Gastroesophageal sphincter (tissue), 4 donors: ENCODE results near the gene TENM3. TPM values are rescaled to one million over a fixed set of nuclear protein-coding genes. Genes with fewer than 3 reads are reported as not detected.

ENCODE experiments used
- ATAC-seq: fragments of 150-250 bp; one replicate; pipeline ENCODE4 v1.9.1; 2016; ENCODE audit warnings: mild to moderate bottlenecking, moderate library complexity
- H3K27ac ChIP-seq, 4 donors: fragments of 200-600 bp; sonication (generic) in 3 of 4; 1 replicate in 3 of 4; 2 replicates in 1 of 4; pipeline ENCODE4 v1.5.1; 2016 to 2019
- H3K27me3 ChIP-seq: fragments of 200-600 bp; sonication (generic); one replicate; pipeline ENCODE4 v1.5.1; 2019
- H3K36me3 ChIP-seq, 2 donors: fragments of 200-600 bp; sonication (generic); one replicate each; pipeline ENCODE4 v1.5.1; 2019; ENCODE audit warnings: control low read depth in 1 of 2
- H3K4me1 ChIP-seq, 3 donors: fragments of 200-600 bp; sonication (generic); 1 replicate in 2 of 3; 2 replicates in 1 of 3; pipeline ENCODE4 v1.5.1; 2016 to 2019; ENCODE audit warnings: control low read depth in 2 of 3
- H3K4me3 ChIP-seq, 2 donors: fragments of 200-600 bp; sonication (generic); one replicate each; pipeline ENCODE4 v1.5.1; 2019; ENCODE audit warnings: mild to moderate bottlenecking in 1 of 2, moderate library complexity in 1 of 2
- H3K9me3 ChIP-seq, 3 donors: fragments of 200-600 bp; sonication (generic); one replicate each; pipeline ENCODE4 v1.5.1; 2017 to 2019; ENCODE audit warnings: control low read depth in 2 of 3
- EP300 ChIP-seq: sonication (generic); formaldehyde crosslinking; IDR thresholded peaks from one replicate; pipeline ENCODE4 v1.6.1; 2017; ENCODE audit warnings: antibody characterized with exemption, mild to moderate bottlenecking
- POLR2A ChIP-seq, 2 donors: fragments of 450-650 bp; IDR thresholded peaks; one replicate each; pipeline ENCODE4 v1.6.1; 2017; ENCODE audit warnings: antibody characterized with exemption in 2 of 2, mild to moderate bottlenecking in 2 of 2, moderate library complexity in 1 of 2
- POLR2AphosphoS5 ChIP-seq: sonication (generic); formaldehyde crosslinking; IDR thresholded peaks from one replicate; pipeline ENCODE4 v1.6.1; 2017; ENCODE audit warnings: antibody characterized with exemption
- WGBS, 2 donors: methylation state at CpG; one replicate each; pipeline ENCODE4 v1.1.5; 2018; ENCODE audit warnings: low coverage in 1 of 2; 5-methylcytosine and 5-hydroxymethylcytosine counted together
- total RNA-seq, 4 donors: library from RNA; depleted of rRNA; stranded (reverse); fragments of >200 nt; gene quantifications; one replicate each; pipeline ENCODE4 v1.1.0, GENCODE V29; 2016
- TF ChIP-seq, protein P1 (sequence below), 4 experiments: fragments of 200-600 bp in 2 of 4; fragments of 450-650 bp in 2 of 4; sonication (generic) in 1 of 4; IDR thresholded peaks; one replicate each; pipeline ENCODE4 v1.5.1; 2017 to 2019; ENCODE audit warnings: antibody characterized with exemption in 4 of 4, mild to moderate bottlenecking in 2 of 4, moderate library complexity in 2 of 4

TENM3 gene
- total RNA-seq, 4 donors from 2014 or later, result 8.2 to 39.9 (median 15.8) TPM

DNA sequence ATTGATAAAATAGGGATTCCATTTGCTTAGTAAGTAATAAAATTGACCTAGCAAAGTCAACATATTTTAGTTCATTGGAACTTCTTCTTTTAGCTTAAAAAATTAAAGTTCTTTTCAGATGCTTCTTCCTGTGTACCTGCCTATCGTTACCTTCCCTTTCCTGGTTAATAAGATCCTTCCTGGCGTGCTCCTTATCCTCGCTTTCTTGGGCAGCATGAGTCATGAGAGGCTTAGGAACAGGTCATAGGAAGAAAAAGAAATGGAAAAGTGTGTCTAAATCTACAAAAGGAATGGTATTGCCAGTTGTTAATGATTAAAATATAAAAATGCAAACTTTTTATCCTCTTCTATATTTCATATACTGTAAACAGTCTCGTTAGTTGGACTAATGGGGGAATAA lies 503.7 kb downstream of the TENM3 start:
- no peak for ATAC-seq
- H3K4me1 ChIP-seq, result no peaks in the 10 kb centered on the region
- H3K27me3 ChIP-seq, result no peaks in the 10 kb centered on the region
- TF ChIP-seq, protein P1, sequence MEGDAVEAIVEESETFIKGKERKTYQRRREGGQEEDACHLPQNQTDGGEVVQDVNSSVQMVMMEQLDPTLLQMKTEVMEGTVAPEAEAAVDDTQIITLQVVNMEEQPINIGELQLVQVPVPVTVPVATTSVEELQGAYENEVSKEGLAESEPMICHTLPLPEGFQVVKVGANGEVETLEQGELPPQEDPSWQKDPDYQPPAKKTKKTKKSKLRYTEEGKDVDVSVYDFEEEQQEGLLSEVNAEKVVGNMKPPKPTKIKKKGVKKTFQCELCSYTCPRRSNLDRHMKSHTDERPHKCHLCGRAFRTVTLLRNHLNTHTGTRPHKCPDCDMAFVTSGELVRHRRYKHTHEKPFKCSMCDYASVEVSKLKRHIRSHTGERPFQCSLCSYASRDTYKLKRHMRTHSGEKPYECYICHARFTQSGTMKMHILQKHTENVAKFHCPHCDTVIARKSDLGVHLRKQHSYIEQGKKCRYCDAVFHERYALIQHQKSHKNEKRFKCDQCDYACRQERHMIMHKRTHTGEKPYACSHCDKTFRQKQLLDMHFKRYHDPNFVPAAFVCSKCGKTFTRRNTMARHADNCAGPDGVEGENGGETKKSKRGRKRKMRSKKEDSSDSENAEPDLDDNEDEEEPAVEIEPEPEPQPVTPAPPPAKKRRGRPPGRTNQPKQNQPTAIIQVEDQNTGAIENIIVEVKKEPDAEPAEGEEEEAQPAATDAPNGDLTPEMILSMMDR (IDR thresholded peaks at IDR 0.05), result no peak
- TF ChIP-seq POLR2A (IDR thresholded peaks at IDR 0.05) (no peak), POLR2AphosphoS5 (no peak), EP300 (no peak)
- H3K27ac ChIP-seq, result no peak overlapping the region
- H3K9me3 ChIP-seq, result peaks cover 0 to 11% (median 0%) of the 10 kb centered on the region in 3 donors
- peaks cover 0 to 7% of the 10 kb centered on the region in 2 donors for H3K36me3 ChIP-seq
- 88 to 92% methylated on average over 4 of the region's 4 CpGs for WGBS, 2 donors
- no peak overlapping the region for H3K4me3 ChIP-seq

DNA sequence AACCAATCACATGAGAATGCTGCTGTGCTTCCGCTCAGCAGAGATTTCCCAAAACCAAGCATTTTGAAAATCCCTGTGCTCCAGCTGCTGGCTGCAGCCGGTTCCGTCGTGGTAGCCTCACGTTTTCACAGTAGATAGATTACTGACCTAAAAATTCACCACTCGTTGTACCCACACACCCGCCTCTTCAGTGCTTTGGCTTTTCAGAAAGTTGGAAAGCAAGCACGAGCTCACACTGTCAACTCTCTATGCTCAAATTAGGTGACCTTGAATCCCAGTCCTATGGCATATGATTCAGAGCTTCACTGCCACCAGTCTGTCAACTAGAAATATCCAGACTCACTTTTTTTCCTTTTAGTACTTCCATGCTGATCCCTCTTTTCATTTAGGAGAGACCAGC lies 505.1 kb downstream of the TENM3 start:
- TF ChIP-seq POLR2AphosphoS5 (no peak), POLR2A (IDR thresholded peaks at IDR 0.05) (no peak), EP300 (no peak)
- TF ChIP-seq, protein P1 (IDR thresholded peaks at IDR 0.05), result no peak
- Histone ChIP-seq H3K4me3 (no peak overlapping the region), H3K36me3 (peaks cover 0 to 4% of the 10 kb centered on the region in 2 donors), H3K27ac (no peak overlapping the region), H3K27me3 (no peaks in the 10 kb centered on the region), H3K9me3 (peaks cover 0 to 11% (median 0%) of the 10 kb centered on the region in 3 donors), H3K4me1 (no peaks in the 10 kb centered on the region)
- no peak for ATAC-seq
- 64 to 65% methylated on average over 8 of the region's 8 CpGs for WGBS, 2 donors

- 50 to 81% methylated on average over 2 of the region's 2 CpGs for WGBS, 2 donors
Observed at GRCh38 chr4:182748949-182749348, 505.7 kb downstream of the TENM3 start.

DNA sequence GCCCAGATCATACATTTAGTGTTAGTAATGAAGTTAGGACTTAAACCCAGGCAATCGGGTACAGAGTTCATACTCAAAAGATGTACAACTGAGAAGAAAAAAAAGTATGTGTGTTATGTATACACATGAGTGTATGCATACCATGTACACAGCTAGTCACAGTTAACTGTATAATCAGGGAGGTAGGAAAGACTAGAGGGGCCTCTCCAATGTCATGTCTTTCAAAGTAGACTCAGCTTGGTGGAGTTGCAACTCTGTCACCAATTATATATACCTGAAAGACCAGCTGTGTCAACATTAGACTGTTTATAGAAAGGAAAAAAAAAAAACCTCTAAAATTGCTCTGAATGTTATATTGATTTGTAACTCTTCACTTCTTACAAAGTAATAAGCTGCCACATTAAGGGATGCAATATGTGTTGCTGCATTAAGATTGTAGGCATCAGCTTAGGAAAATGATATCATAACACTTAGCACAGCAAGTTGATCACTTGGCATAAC lies 506.5 kb downstream of the TENM3 start:
- Histone ChIP-seq H3K4me1 (no peaks in the 10 kb centered on the region), H3K36me3 (peaks cover 0 to 12% of the 10 kb centered on the region in 2 donors), H3K27ac (no peak overlapping the region), H3K27me3 (no peaks in the 10 kb centered on the region), H3K9me3 (peaks cover 0 to 11% (median 0%) of the 10 kb centered on the region in 3 donors), H3K4me3 (no peak overlapping the region)
- TF ChIP-seq EP300, result no peak
- TF ChIP-seq POLR2A (IDR thresholded peaks at IDR 0.05), result no peak
- no peak for TF ChIP-seq POLR2AphosphoS5
- TF ChIP-seq, protein P1 (IDR thresholded peaks at IDR 0.05), result no peak
- WGBS, 2 donors, result 91 to 100% methylated on average over 1 of the region's 1 CpG
- no peak for ATAC-seq

More at GRCh38 chr4:182748949-182749348, 505.7 kb downstream of the TENM3 start:
- peaks cover 0 to 11% (median 0%) of the 10 kb centered on the region in 3 donors for H3K9me3 ChIP-seq
- TF ChIP-seq POLR2AphosphoS5 (no peak), EP300 (no peak), POLR2A (IDR thresholded peaks at IDR 0.05) (no peak)
- TF ChIP-seq, protein P1 (IDR thresholded peaks at IDR 0.05), result no peak
- H3K4me1 ChIP-seq, result no peaks in the 10 kb centered on the region
- H3K27me3 ChIP-seq, result no peaks in the 10 kb centered on the region
- no peak overlapping the region for H3K4me3 ChIP-seq
- ATAC-seq, result no peak
- peaks cover 0 to 4% of the 10 kb centered on the region in 2 donors for H3K36me3 ChIP-seq
- H3K27ac ChIP-seq, result no peak overlapping the region

- H3K27ac ChIP-seq, result no peak overlapping the region
- TF ChIP-seq POLR2AphosphoS5 (no peak), POLR2A (IDR thresholded peaks at IDR 0.05) (no peak), EP300 (no peak)
- TF ChIP-seq, protein P1 (IDR thresholded peaks at IDR 0.05), result no peak
- 77 to 100% methylated on average over 1 to 2 of the region's 2 CpGs for WGBS, 2 donors
Observed at GRCh38 chr4:182752158-182752910, 509.1 kb downstream of the TENM3 start.

More at GRCh38 chr4:182752158-182752910, 509.1 kb downstream of the TENM3 start:
- H3K36me3 ChIP-seq, result peaks cover 0 to 15% of the 10 kb centered on the region in 2 donors
- H3K27me3 ChIP-seq, result no peaks in the 10 kb centered on the region
- ATAC-seq, result no peak
- H3K4me1 ChIP-seq, result no peaks in the 10 kb centered on the region
- no peaks in the 10 kb centered on the region for H3K9me3 ChIP-seq
- no peak overlapping the region for H3K4me3 ChIP-seq
